Activated CD8-positive, alpha-beta T cell treated with anti-CD3 and anti-CD28 coated beads, Interleukin-2, amount 10 ng/mL, durations not matched to agents 7 days and 5 days (primary cell): ENCODE data around the gene URI1. TPM values are rescaled to one million over a fixed set of nuclear protein-coding genes. Genes with fewer than 3 reads are reported as not detected.
"Not testable (repeated sequence)": the region's sequence is repeated elsewhere in the genome, so short reads cannot be mapped to it uniquely, and the experiment has no call there.

ENCODE experiments used
- ATAC-seq: fragments of 150-1000 bp; cut with Tn5 transposase; one replicate; pipeline ENCODE4 v1.10.0; 2021; ENCODE audit warnings: moderate library complexity
- CTCF ChIA-PET: fragments of 350-600 bp; sonication (Branson Sonifier 250); formaldehyde crosslinking; loops from one replicate; lab custom pipeline; 2021; ENCODE audit warnings: antibody characterized with exemption; lab: Charles Lee
- POLR2A ChIA-PET: fragments of 350-600 bp; sonication (Branson Sonifier 250); formaldehyde crosslinking; loops from one replicate; lab custom pipeline; 2021; ENCODE audit warnings: antibody characterized with exemption; lab: Charles Lee
- DNase-seq: peaks from one replicate; pipeline ENCODE4 v3.0.0-alpha.2; 2020
- H3K27ac Mint-ChIP-seq: one replicate; pipeline ENCODE4 v1.8.0; 2021; ENCODE audit warnings: mild to moderate bottlenecking, mixed read lengths
- H3K27me3 Mint-ChIP-seq: one replicate; pipeline ENCODE4 v1.8.0; 2021; ENCODE audit warnings: low read depth, mixed read lengths
- H3K36me3 Mint-ChIP-seq: one replicate; pipeline ENCODE4 v1.8.0; 2021; ENCODE audit warnings: low read depth, mixed read lengths
- H3K4me1 Mint-ChIP-seq: one replicate; pipeline ENCODE4 v1.8.0; 2021; ENCODE audit warnings: low read depth, mixed read lengths
- H3K4me3 Mint-ChIP-seq: one replicate; pipeline ENCODE4 v1.8.0; 2021; ENCODE audit warnings: mild to moderate bottlenecking, mixed read lengths
- H3K9me3 Mint-ChIP-seq: one replicate; pipeline ENCODE4 v1.8.0; 2022; ENCODE audit warnings: mixed read lengths; ENCODE audit not compliant: insufficient read depth
- total RNA-seq, 2 experiments: library from RNA; stranded (reverse); gene quantifications; one replicate each; pipeline ENCODE4 v1.2.3, GENCODE V29; 2021

URI1 gene
- total RNA-seq, 2 experiments from 2014 or later: 48.1 to 54.3 TPM

GRCh38 chr19:29961311-29961710 is 19.3 kb downstream of the URI1 start:
- ChIA-PET POLR2A (no interaction called here), CTCF (no interaction called here)
- Mint-ChIP-seq H3K27ac (no peak overlapping the region), H3K4me1 (peaks cover 28% of the 10 kb centered on the region), H3K9me3 (no peaks in the 10 kb centered on the region), H3K27me3 (no peaks in the 10 kb centered on the region), H3K36me3 (peaks cover 27% of the 10 kb centered on the region), H3K4me3 (no peak overlapping the region)
- DNase-seq: no peak
- ATAC-seq: no peak

- peaks cover 42% of the 10 kb centered on the region for H3K4me1 Mint-ChIP-seq
- H3K27me3 Mint-ChIP-seq: no peaks in the 10 kb centered on the region
- ATAC-seq (no peak), DNase-seq (no peak)
- H3K36me3 Mint-ChIP-seq: peaks cover 18% of the 10 kb centered on the region
- POLR2A ChIA-PET: no interaction called here
- H3K27ac Mint-ChIP-seq: no peak overlapping the region
- CTCF ChIA-PET: no interaction called here
- no peaks in the 10 kb centered on the region for H3K9me3 Mint-ChIP-seq
- no peak overlapping the region for H3K4me3 Mint-ChIP-seq
Observed at GRCh38 chr19:29962793-29963192, 20.8 kb downstream of the URI1 start.

GRCh38 chr19:29963576-29963975 is 21.5 kb downstream of the URI1 start:
- H3K4me3 Mint-ChIP-seq: no peak overlapping the region
- ChIA-PET CTCF (interaction anchor here (1.0 kb wide), 1 partner anchor 17 kb away, joined by 3 read pairs; no protein-coding TSS in a partner anchor), POLR2A (interaction anchor here (1.4 kb wide), 1 partner anchor 19 kb away, joined by 6 read pairs; no protein-coding TSS in a partner anchor)
- H3K27ac Mint-ChIP-seq: no peak overlapping the region
- DNase-seq (no peak), ATAC-seq (no peak)
- H3K27me3 Mint-ChIP-seq: no peaks in the 10 kb centered on the region
- H3K36me3 Mint-ChIP-seq: peaks cover 18% of the 10 kb centered on the region
- peaks cover 43% of the 10 kb centered on the region for H3K4me1 Mint-ChIP-seq
- no peaks in the 10 kb centered on the region for H3K9me3 Mint-ChIP-seq

GRCh38 chr19:29964171-29964570 is 22.1 kb downstream of the URI1 start:
- Mint-ChIP-seq H3K4me1 (peaks cover 43% of the 10 kb centered on the region), H3K27me3 (no peaks in the 10 kb centered on the region), H3K4me3 (no peak overlapping the region), H3K36me3 (peaks cover 17% of the 10 kb centered on the region), H3K27ac (no peak overlapping the region), H3K9me3 (no peaks in the 10 kb centered on the region)
- POLR2A ChIA-PET: interaction anchor here (0.7 to 1.4 kb wide), 2 partner anchors 20 to 27 kb away, joined by 3 to 6 read pairs; no protein-coding TSS in a partner anchor
- DNase-seq (no peak), ATAC-seq (no peak)
- CTCF ChIA-PET: interaction anchor here (1.0 kb wide), 1 partner anchor 18 kb away, joined by 3 read pairs; no protein-coding TSS in a partner anchor

- peaks cover 48% of the 10 kb centered on the region for H3K4me1 Mint-ChIP-seq
- no peaks in the 10 kb centered on the region for H3K9me3 Mint-ChIP-seq
- H3K4me3 Mint-ChIP-seq: no peak overlapping the region
- CTCF ChIA-PET: interaction anchor here (1.3 to 2.2 kb wide), 2 partner anchors 12 to 22 kb away, joined by 3 to 10 read pairs; no protein-coding TSS in a partner anchor
- no peak overlapping the region for H3K27ac Mint-ChIP-seq
- peaks cover 12% of the 10 kb centered on the region for H3K36me3 Mint-ChIP-seq
- ATAC-seq (no peak), DNase-seq (no peak)
- no peaks in the 10 kb centered on the region for H3K27me3 Mint-ChIP-seq
- POLR2A ChIA-PET: no interaction called here
Observed at GRCh38 chr19:29965492-29965891, 23.5 kb downstream of the URI1 start.

- not testable (repeated sequence) for ATAC-seq, H3K4me3 Mint-ChIP-seq, H3K27ac Mint-ChIP-seq, H3K27me3 Mint-ChIP-seq, DNase-seq, H3K9me3 Mint-ChIP-seq
- Mint-ChIP-seq H3K36me3 (peaks cover 10% of the 10 kb centered on the region), H3K4me1 (peaks cover 48% of the 10 kb centered on the region)
- ChIA-PET POLR2A (interaction anchor here (0.5 kb wide), 1 partner anchor 15 kb away, joined by 3 read pairs; no protein-coding TSS in a partner anchor), CTCF (interaction anchor here (0.9 to 2.3 kb wide), 7 partner anchors 11 to 108 kb away, joined by 3 to 20 read pairs (median 4); partner anchors contain the start of gene URI1)
Observed at GRCh38 chr19:29966142-29966541, 24.1 kb downstream of the URI1 start.

GRCh38 chr19:29966588-29967249 is 24.7 kb downstream of the URI1 start:
- Mint-ChIP-seq H3K27me3 (no peaks in the 10 kb centered on the region), H3K9me3 (no peaks in the 10 kb centered on the region), H3K4me3 (no peak overlapping the region), H3K27ac (no peak overlapping the region), H3K4me1 (peaks cover 48% of the 10 kb centered on the region), H3K36me3 (peaks cover 9% of the 10 kb centered on the region)
- no peak for DNase-seq
- CTCF ChIA-PET: interaction anchor here (0.9 to 2.3 kb wide), 9 partner anchors 11 to 360 kb away, joined by 3 to 20 read pairs (median 4); partner anchors contain the start of genes POP4 and URI1
- POLR2A ChIA-PET: interaction anchor here (0.5 to 0.7 kb wide), 2 partner anchors 16 to 25 kb away, joined by 3 read pairs; no protein-coding TSS in a partner anchor
- ATAC-seq: no peak

GRCh38 chr19:29967623-29968022 is 25.6 kb downstream of the URI1 start:
- no peak for DNase-seq
- Mint-ChIP-seq H3K36me3 (peaks cover 9% of the 10 kb centered on the region), H3K27ac (no peak overlapping the region), H3K9me3 (no peaks in the 10 kb centered on the region), H3K4me3 (no peak overlapping the region), H3K27me3 (no peaks in the 10 kb centered on the region), H3K4me1 (peaks cover 45% of the 10 kb centered on the region)
- POLR2A ChIA-PET: no interaction called here
- ATAC-seq: no peak
- CTCF ChIA-PET: interaction anchor here (1.1 to 2.3 kb wide), 6 partner anchors 10 to 361 kb away, joined by 3 to 20 read pairs (median 7); partner anchors contain the start of genes POP4 and URI1

GRCh38 chr19:29969891-29970290 is 27.9 kb downstream of the URI1 start:
- Mint-ChIP-seq H3K9me3 (no peaks in the 10 kb centered on the region), H3K27me3 (no peaks in the 10 kb centered on the region), H3K4me3 (no peak overlapping the region), H3K4me1 (peaks cover 31% of the 10 kb centered on the region), H3K27ac (no peak overlapping the region), H3K36me3 (no peaks in the 10 kb centered on the region)
- no peak for ATAC-seq
- POLR2A ChIA-PET: no interaction called here
- DNase-seq: no peak
- CTCF ChIA-PET: interaction anchor here (1.2 kb wide), 1 partner anchor 24 kb away, joined by 3 read pairs; no protein-coding TSS in a partner anchor

GRCh38 chr19:29971002-29971401 is 29.0 kb downstream of the URI1 start:
- Mint-ChIP-seq H3K9me3 (no peaks in the 10 kb centered on the region), H3K4me1 (peaks cover 23% of the 10 kb centered on the region), H3K27me3 (no peaks in the 10 kb centered on the region), H3K4me3 (no peak overlapping the region), H3K36me3 (no peaks in the 10 kb centered on the region), H3K27ac (no peak overlapping the region)
- POLR2A ChIA-PET: no interaction called here
- ATAC-seq (no peak), DNase-seq (no peak)
- CTCF ChIA-PET: interaction anchor here (0.7 kb wide), 1 partner anchor 12 kb away, joined by 3 read pairs; no protein-coding TSS in a partner anchor

- DNase-seq: no peak
- no peaks in the 10 kb centered on the region for H3K9me3 Mint-ChIP-seq
- POLR2A ChIA-PET: no interaction called here
- peaks cover 19% of the 10 kb centered on the region for H3K4me1 Mint-ChIP-seq
- H3K27me3 Mint-ChIP-seq: no peaks in the 10 kb centered on the region
- H3K36me3 Mint-ChIP-seq: no peaks in the 10 kb centered on the region
- CTCF ChIA-PET: no interaction called here
- no peak overlapping the region for H3K27ac Mint-ChIP-seq
- H3K4me3 Mint-ChIP-seq: no peak overlapping the region
- no peak for ATAC-seq
Observed at GRCh38 chr19:29971648-29972047, 29.6 kb downstream of the URI1 start.

- Mint-ChIP-seq H3K27me3 (no peaks in the 10 kb centered on the region), H3K36me3 (peaks cover 3% of the 10 kb centered on the region), H3K4me3 (no peak overlapping the region), H3K4me1 (peaks cover 13% of the 10 kb centered on the region), H3K27ac (no peak overlapping the region), H3K9me3 (no peaks in the 10 kb centered on the region)
- ChIA-PET CTCF (no interaction called here), POLR2A (no interaction called here)
- DNase-seq (no peak), ATAC-seq (no peak)
Observed at GRCh38 chr19:29974701-29975100, 32.7 kb downstream of the URI1 start.
